SK-N-MC (cell line): ENCODE data around the gene PCBP2.

Experiments
- EZH2 ChIP-seq: fragments of 200-600 bp; sonication (generic); IDR thresholded peaks from one replicate; pipeline ENCODE4 v1.6.1; 2017; ENCODE audit warnings: antibody characterized with exemption
- FOXP2 ChIP-seq: optimal IDR thresholded peaks from 2 replicates; pipeline ENCODE3; 2011; ENCODE audit warnings: mild to moderate bottlenecking, moderate library complexity; ENCODE audit not compliant: insufficient read depth; ENCODE audit errors: extremely low read length, control extremely low read depth
- POLR2AphosphoS5 ChIP-seq: IDR thresholded peaks from 2 replicates; pipeline ENCODE4 v1.6.1; 2012; ENCODE audit warnings: mild to moderate bottlenecking, low read depth, low read length, borderline replicate concordance

DNA sequence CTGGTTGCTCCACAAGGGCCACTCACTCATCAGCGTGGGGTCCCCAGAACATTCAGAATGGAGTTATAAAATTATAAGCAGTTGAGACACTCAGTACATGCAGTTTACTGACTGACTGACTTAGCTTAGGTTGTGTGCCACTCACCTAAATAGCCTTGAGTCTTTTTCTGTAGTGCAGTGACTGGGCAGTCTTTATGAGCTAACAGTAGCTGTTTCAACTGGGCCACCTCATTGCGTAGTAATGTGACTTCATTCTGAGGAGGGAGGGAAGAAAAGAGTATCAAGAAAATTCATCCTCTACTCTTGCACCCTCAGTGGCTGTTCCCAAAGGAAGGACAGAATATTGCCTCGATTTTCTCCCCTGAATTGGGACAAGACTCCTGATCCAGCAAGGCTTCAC is 71.2 kb downstream of the PCBP2 start:
- TF ChIP-seq EZH2 (no peak), POLR2AphosphoS5 (no peak), FOXP2 (no peak)
